ENCODE measurements around the gene LARP4B. TPM values are rescaled to one million over a fixed set of nuclear protein-coding genes. Genes with fewer than 3 reads are reported as not detected.

LARP4B gene
- total RNA-seq, 1 donor from 2014 or later, result 78.9 TPM

GRCh38 chr10:923844-924523, 7.5 kb downstream of the LARP4B start:
- ATAC-seq, result no peak

- peak; percentile 49 for ATAC-seq
Observed at GRCh38 chr10:921471-922414, 9.8 kb downstream of the LARP4B start.

- no peak for ATAC-seq
Observed at GRCh38 chr10:920450-920849, 11.1 kb downstream of the LARP4B start.

- ATAC-seq, result no peak
Observed at GRCh38 chr10:919481-919880, 12.0 kb downstream of the LARP4B start.

GRCh38 chr10:917999-918398, 13.5 kb downstream of the LARP4B start:
- ATAC-seq, result no peak

- ATAC-seq, result no peak
Observed at GRCh38 chr10:917416-917720, 14.1 kb downstream of the LARP4B start.

GRCh38 chr10:916716-917415, 14.6 kb downstream of the LARP4B start:
- ATAC-seq, result no peak

- ATAC-seq, result no peak
Observed at GRCh38 chr10:909831-910230, 21.7 kb downstream of the LARP4B start.

GRCh38 chr10:905972-906371, 25.5 kb downstream of the LARP4B start:
- ATAC-seq, result no peak

GRCh38 chr10:905503-905902, 26.0 kb downstream of the LARP4B start:
- ATAC-seq, result peak; percentile 32

- ATAC-seq, result no peak
Observed at GRCh38 chr10:904403-904802, 27.1 kb downstream of the LARP4B start.

GRCh38 chr10:898141-898540, 33.4 kb downstream of the LARP4B start:
- no peak for ATAC-seq

GRCh38 chr10:896982-897381, 34.5 kb downstream of the LARP4B start:
- ATAC-seq, result no peak

GRCh38 chr10:895324-895723, 36.2 kb downstream of the LARP4B start:
- peak; percentile 61 for ATAC-seq

- no peak for ATAC-seq
Observed at GRCh38 chr10:878895-879294, 52.6 kb downstream of the LARP4B start.

- ATAC-seq, result no peak
Observed at GRCh38 chr10:878333-878759, 53.2 kb downstream of the LARP4B start.

GRCh38 chr10:876438-876837, 55.1 kb downstream of the LARP4B start:
- no peak for ATAC-seq

- no peak for ATAC-seq
Observed at GRCh38 chr10:873020-873419, 58.5 kb downstream of the LARP4B start.

- ATAC-seq, result no peak
Observed at GRCh38 chr10:871951-872403, 59.5 kb downstream of the LARP4B start.

GRCh38 chr10:870564-871166, 60.8 kb downstream of the LARP4B start:
- ATAC-seq, result no peak

GRCh38 chr10:869171-869570, 62.3 kb downstream of the LARP4B start:
- no peak for ATAC-seq

GRCh38 chr10:867807-868206, 63.7 kb downstream of the LARP4B start:
- ATAC-seq, result no peak

GRCh38 chr10:866577-866941, 64.9 kb downstream of the LARP4B start:
- no peak for ATAC-seq
